Stimulated activated CD4-positive, alpha-beta T cell treated with anti-CD3 and anti-CD28 coated beads, TNF-alpha, amount 100 ng/mL, for 1 hour (primary cell): Measurements from ENCODE around the gene NGF.

ENCODE experiments used
- DNase-seq, 3 donors: peaks; one replicate each; pipeline ENCODE4 v3.0.0-alpha.2; 2020; ENCODE audit warnings: low read depth in 3 of 3, low spot score in 1 of 3

Gene NGF

DNA sequence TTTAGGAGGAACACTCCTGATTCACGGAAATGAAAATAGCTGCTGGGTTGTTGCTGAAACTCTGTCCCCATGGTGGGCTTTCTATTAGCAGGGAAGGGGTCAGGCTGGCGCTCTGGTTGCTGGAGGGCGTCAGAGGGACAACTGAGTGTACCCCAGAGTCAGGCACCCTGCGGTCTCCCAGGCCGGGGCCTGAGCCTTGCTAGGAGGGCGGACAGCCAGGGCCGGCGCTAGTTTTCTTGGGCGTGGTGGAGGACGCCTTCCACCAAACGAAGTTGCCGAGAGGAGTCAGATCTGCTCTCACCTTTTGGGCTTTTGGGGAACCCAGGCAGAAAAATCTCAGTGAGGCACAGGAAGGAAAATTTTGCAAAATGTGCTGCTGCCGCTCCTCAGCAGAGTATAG lies 54.8 kb downstream of the NGF start:
- no peak for DNase-seq

- no peak for DNase-seq
Measured at GRCh38 chr1:115282807-115283208, 55.2 kb downstream of the NGF start.

DNA sequence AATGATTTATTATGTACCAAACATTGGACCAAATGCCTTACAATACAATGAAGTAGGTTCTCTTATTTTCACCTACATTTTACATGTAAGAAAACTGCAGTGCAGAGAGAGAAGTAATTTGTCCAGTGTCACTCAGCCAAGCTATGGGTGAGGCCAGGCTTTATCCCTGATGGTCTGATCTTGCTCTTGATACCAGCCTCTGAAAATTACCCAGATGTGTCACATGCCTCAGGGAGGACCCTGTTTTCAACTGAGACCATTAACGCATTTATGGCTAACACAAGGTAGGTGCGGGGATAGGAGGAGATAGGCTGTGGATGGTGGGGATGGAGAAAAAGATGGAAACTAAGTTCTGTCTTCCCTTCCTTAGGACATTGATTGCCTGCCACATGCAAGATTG lies 56.9 kb downstream of the NGF start:
- DNase-seq: no peak

GRCh38 chr1:115280064-115280463 lies 58.0 kb downstream of the NGF start:
- no peak for DNase-seq

DNA sequence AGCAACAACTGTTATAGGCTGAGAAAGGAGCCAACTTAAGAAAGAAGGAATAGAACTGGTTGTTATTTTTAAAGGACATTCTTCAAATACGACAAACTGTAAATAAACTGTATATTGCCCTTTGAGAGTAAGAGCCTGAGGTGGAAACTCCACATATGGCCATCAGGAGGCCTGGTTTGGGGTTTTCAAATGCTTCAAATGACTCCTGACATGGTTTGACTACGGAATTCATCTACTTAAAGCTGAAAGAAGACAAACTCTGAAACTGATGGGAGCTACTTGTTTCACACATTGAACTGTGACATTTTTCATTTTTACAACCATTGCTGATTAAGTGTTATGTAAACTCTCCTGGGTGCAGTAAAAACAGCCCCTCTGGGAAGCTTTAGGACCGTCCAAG lies 59.8 kb downstream of the NGF start:
- DNase-seq: no peak

GRCh38 chr1:115277276-115277675 lies 60.8 kb downstream of the NGF start:
- DNase-seq: no peak

GRCh38 chr1:115275216-115275615 lies 62.8 kb downstream of the NGF start:
- no peak for DNase-seq

DNA sequence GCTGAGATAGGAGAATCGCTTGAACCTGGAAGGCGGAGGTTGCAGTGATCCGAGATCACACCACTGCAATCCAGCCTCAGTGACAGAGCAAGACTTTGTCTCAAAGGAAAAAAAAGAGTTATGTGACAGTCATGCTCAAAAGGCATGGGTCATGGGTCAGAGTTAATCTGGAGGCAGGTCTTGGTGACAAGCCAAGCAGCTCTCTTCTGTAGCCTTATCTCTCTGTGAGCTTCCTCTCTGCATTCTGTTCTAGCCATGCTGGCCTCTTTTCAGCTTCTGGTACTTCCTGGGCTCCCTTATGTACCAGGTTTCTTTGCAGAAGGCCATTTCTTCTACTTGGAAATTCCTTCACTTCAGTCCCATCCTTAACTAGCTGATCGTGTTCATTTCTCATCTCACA lies 63.6 kb downstream of the NGF start:
- no peak for DNase-seq

GRCh38 chr1:115266729-115267421 lies 71.2 kb downstream of the NGF start:
- no peak for DNase-seq

GRCh38 chr1:115265099-115265498 lies 73.0 kb downstream of the NGF start:
- DNase-seq: no peak

- DNase-seq: no peak
Measured at GRCh38 chr1:115262886-115263285, 75.2 kb downstream of the NGF start.

DNA sequence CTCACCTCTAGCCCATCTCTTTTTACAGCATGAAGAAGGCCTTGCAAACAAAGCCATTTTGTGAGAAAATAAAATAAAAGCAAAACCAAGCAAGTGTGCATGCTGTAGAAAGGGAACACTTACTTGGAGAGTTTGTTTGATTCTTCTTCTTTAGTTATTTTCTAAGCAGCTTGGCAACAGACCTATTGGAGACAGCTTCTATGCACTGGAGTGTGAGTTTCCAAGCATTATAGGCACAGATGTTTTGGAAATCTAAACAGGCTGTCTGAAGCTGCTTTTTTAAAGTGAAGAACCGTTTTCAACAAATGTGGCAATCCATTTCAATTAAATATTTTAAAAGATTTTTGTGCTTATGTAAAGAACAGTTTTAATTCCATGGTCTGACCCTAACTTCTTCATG lies 76.6 kb downstream of the NGF start:
- no peak for DNase-seq

- DNase-seq: no peak
Measured at GRCh38 chr1:115258302-115258866, 79.7 kb downstream of the NGF start.

- DNase-seq: no peak
Measured at GRCh38 chr1:115257591-115257990, 80.5 kb downstream of the NGF start.

GRCh38 chr1:115255154-115255553 lies 82.9 kb downstream of the NGF start:
- no peak for DNase-seq

- DNase-seq: no peak
Measured at GRCh38 chr1:115252585-115252984, 85.5 kb downstream of the NGF start.

DNA sequence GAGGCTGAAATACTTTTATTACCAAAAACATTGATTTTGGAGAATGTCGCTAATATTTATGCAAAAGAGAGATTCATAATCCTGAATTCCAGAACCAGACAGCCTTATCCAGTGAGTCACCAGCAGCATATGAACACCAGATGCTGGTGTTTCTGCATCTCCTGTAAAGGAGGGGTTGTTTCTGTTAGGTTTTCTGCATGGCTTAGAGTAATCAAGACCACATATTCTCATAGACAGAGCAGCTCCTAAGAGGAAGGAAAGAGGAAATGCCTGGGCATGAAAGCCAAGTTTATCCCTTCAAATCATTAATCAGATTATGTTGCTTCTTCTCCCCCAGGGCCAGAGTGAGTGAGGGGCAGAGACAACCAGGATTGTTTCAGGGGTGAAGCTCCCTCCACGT lies 86.2 kb downstream of the NGF start:
- no peak for DNase-seq

DNA sequence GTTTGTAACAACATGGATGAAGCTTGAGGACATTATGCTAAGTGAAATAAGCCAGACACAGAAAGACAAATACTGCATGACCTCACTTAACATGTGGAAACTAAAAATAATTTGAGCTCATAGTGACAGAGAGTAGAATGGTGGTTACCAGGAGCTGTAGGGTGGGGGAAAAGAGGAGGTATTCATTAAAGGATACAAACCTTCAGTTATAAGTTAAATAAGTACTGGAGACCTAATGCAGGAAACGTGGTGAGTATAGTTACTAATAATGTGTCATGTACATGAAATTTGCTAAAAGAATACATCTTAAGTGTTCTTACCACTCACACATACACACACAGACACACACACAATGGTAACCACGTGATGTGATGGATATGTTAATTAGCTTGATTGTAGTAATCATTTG lies 86.7 kb downstream of the NGF start:
- DNase-seq: no peak

- no peak for DNase-seq
Measured at GRCh38 chr1:115246526-115246925, 91.5 kb downstream of the NGF start.

GRCh38 chr1:115245227-115245626 lies 92.8 kb downstream of the NGF start:
- no peak for DNase-seq

DNA sequence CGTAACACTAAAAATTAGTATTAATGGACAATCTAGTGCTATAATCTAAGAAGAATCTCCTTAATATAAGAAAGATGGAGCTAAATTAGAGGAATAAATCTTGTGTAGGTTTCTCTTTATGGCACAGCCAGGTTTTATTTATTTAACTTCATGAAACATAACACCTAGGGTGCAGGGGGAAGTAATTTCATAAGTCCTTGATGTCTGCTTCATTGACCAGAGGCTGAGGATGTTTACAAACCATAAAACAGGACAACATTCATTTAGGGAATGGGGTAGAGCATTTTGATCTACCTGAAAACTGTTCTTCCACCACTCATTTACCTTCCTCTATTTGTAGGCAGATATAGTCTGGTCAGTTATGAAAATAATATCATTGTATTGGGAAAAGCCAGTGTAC lies 95.5 kb downstream of the NGF start:
- no peak for DNase-seq

GRCh38 chr1:115241309-115241708 lies 96.7 kb downstream of the NGF start:
- no peak for DNase-seq

DNA sequence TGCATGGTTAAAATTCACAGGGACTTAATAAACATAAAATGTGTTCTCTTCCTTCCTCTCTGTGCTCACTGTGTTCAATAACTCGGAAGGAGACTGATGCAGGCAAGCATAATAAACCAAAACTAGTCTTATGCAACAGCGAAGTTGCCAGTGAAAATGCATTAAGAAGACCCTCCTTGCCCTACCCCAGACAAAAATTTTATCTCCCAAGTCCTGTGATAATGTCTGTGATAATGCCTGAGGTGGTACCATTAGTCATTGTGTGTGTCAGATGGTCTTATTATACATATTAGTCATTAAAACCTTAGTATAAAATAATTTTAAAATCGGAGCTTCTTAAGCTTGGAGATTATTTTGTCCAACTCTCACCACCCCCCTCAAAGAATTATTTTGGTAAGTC lies 97.8 kb downstream of the NGF start:
- DNase-seq: no peak
